Measurements from ENCODE around the gene INTS14. TPM values are rescaled to one million over a fixed set of nuclear protein-coding genes. Genes with fewer than 3 reads are reported as not detected.

INTS14 gene
- total RNA-seq, 1 experiment from 2014 or later = 28.3 TPM

- Mint-ChIP-seq H3K9me3 (no peaks in the 10 kb centered on the region), H3K36me3 (peaks cover 2% of the 10 kb centered on the region; the same call in 1 of the 2 replicates), H3K27ac (peak overlapping the region; percentile 19; the same call in 1 of the 2 replicates), H3K27me3 (ENCODE audit: low read depth) (no peaks in the 10 kb centered on the region), H3K4me1 (peaks cover 5% of the 10 kb centered on the region; the same call in 1 of the 2 replicates), H3K4me3 (no peak overlapping the region)
- ChIA-PET CTCF (interaction anchor here (0.6 kb wide), 1 partner anchor 20 kb away, joined by 3 read pairs; no protein-coding TSS in a partner anchor), POLR2A (no interaction called here)
- no peak for ATAC-seq
- TF ChIP-seq NFYB (CRISPR knock-in tag; conservative IDR thresholded peaks at IDR 0.05; ENCODE audit: low read depth) (no peak), EMX1 (CRISPR knock-in tag; IDR thresholded peaks at IDR 0.05) (no peak), TCF7 (CRISPR knock-in tag; IDR thresholded peaks at IDR 0.05; ENCODE audit: low read depth) (no peak), ATF6 (CRISPR knock-in tag; IDR thresholded peaks at IDR 0.05) (no peak)
- no peak for DNase-seq (ENCODE audit: low spot score)
These were observed 69.6 kb downstream of the INTS14 start for GRCh38 chr15:65541231-65541820.

- no peak overlapping the region for H3K27ac Mint-ChIP-seq
- TF ChIP-seq RORB (CRISPR knock-in tag; IDR thresholded peaks at IDR 0.05) (no peak), ZNF416 (CRISPR knock-in tag; IDR thresholded peaks at IDR 0.05) (no peak), NFE2L1 (CRISPR knock-in tag; IDR thresholded peaks at IDR 0.05) (no peak), PRDM15 (CRISPR knock-in tag; IDR thresholded peaks at IDR 0.05) (no peak), ERG (CRISPR knock-in tag; IDR thresholded peaks at IDR 0.05) (no peak), NR2C2 (CRISPR knock-in tag; IDR thresholded peaks at IDR 0.05) (no peak), SOX15 (CRISPR knock-in tag; IDR thresholded peaks at IDR 0.05) (no peak), ZNF425 (CRISPR knock-in tag; conservative IDR thresholded peaks at IDR 0.05) (no peak), USF1 (CRISPR knock-in tag; IDR thresholded peaks at IDR 0.05) (no peak), ATF2 (CRISPR knock-in tag; IDR thresholded peaks at IDR 0.05; ENCODE audit: borderline replicate concordance, low read depth) (no peak), NR3C1 (CRISPR knock-in tag; conservative IDR thresholded peaks at IDR 0.05; ENCODE audit: low read depth) (no peak), TEAD4 (CRISPR knock-in tag; IDR thresholded peaks at IDR 0.05) (no peak), ZNF317 (CRISPR knock-in tag; IDR thresholded peaks at IDR 0.05; ENCODE audit: borderline replicate concordance, low read depth) (no peak), SP1 (CRISPR knock-in tag; conservative IDR thresholded peaks at IDR 0.05) (no peak), TEAD1 (CRISPR knock-in tag; IDR thresholded peaks at IDR 0.05) (no peak)
- H3K36me3 Mint-ChIP-seq = peaks cover 2% of the 10 kb centered on the region; the same call in 1 of the 2 replicates
- no peaks in the 10 kb centered on the region for H3K27me3 Mint-ChIP-seq (ENCODE audit: low read depth)
- POLR2A ChIA-PET = interaction anchor here (0.6 kb wide), 1 partner anchor 8 kb away, joined by 7 read pairs; no protein-coding TSS in a partner anchor
- no peak overlapping the region for H3K4me3 Mint-ChIP-seq
- DNase-seq (ENCODE audit: low spot score) (no peak), ATAC-seq (no peak)
- peaks cover 2% of the 10 kb centered on the region; the same call in 1 of the 2 replicates for H3K4me1 Mint-ChIP-seq
- CTCF ChIA-PET = no interaction called here
- no peaks in the 10 kb centered on the region for H3K9me3 Mint-ChIP-seq
These were observed 70.6 kb downstream of the INTS14 start for GRCh38 chr15:65540314-65540713.
